Activated naive CD8-positive, alpha-beta T cell treated with anti-CD3 and anti-CD28 coated beads, Interleukin-2, amount 10 ng/mL, durations not matched to agents 7 days and 5 days (primary cell): Measurements from ENCODE around the gene SIK2. TPM values are rescaled to one million over a fixed set of nuclear protein-coding genes. Genes with fewer than 3 reads are reported as not detected.
"Not testable (repeated sequence)": the region's sequence is repeated elsewhere in the genome, so short reads cannot be mapped to it uniquely, and the experiment has no call there.

Source experiments
- ATAC-seq: fragments of 150-1000 bp; cut with Tn5 transposase; one replicate; pipeline ENCODE4 v1.10.0; 2021; ENCODE audit warnings: low read depth, moderate library complexity
- POLR2A ChIA-PET: fragments of 350-600 bp; sonication (Branson Sonifier 250); formaldehyde crosslinking; loops from one replicate; lab custom pipeline; 2021; ENCODE audit warnings: antibody characterized with exemption; lab: Charles Lee
- DNase-seq: peaks from one replicate; pipeline ENCODE4 v3.0.0; 2021
- H3K27ac Mint-ChIP-seq: one replicate; pipeline ENCODE4 v1.8.0; 2022; ENCODE audit warnings: mild to moderate bottlenecking, mixed read lengths
- H3K27me3 Mint-ChIP-seq: one replicate; pipeline ENCODE4 v1.8.0; 2022; ENCODE audit warnings: mild to moderate bottlenecking, moderate library complexity, mixed read lengths
- H3K36me3 Mint-ChIP-seq: one replicate; pipeline ENCODE4 v1.8.0; 2021; ENCODE audit warnings: mild to moderate bottlenecking, mixed read lengths
- H3K4me1 Mint-ChIP-seq: one replicate; pipeline ENCODE4 v1.8.0; 2021; ENCODE audit warnings: mixed read lengths
- H3K4me3 Mint-ChIP-seq: one replicate; pipeline ENCODE4 v1.8.0; 2022; ENCODE audit warnings: mild to moderate bottlenecking, moderate library complexity, mixed read lengths
- H3K9me3 Mint-ChIP-seq: one replicate; pipeline ENCODE4 v1.8.0; 2021; ENCODE audit warnings: mixed read lengths
- total RNA-seq, 2 experiments: library from RNA; stranded (reverse); gene quantifications; one replicate each; pipeline ENCODE4 v1.2.3, GENCODE V29; 2021

SIK2 gene
- total RNA-seq, 2 experiments from 2014 or later = 10.2 to 12.9 TPM

- Mint-ChIP-seq H3K27me3 (no peaks in the 10 kb centered on the region), H3K4me3 (no peak overlapping the region), H3K9me3 (no peaks in the 10 kb centered on the region), H3K4me1 (no peaks in the 10 kb centered on the region), H3K27ac (no peak overlapping the region), H3K36me3 (peaks cover 10% of the 10 kb centered on the region)
- ATAC-seq (no peak), DNase-seq (no peak)
- POLR2A ChIA-PET = no interaction called here
Observed at GRCh38 chr11:111707691-111708067, 105.4 kb downstream of the SIK2 start.

- Mint-ChIP-seq H3K9me3 (no peaks in the 10 kb centered on the region), H3K27me3 (no peaks in the 10 kb centered on the region), H3K4me1 (no peaks in the 10 kb centered on the region), H3K36me3 (peaks cover 13% of the 10 kb centered on the region), H3K27ac (no peak overlapping the region), H3K4me3 (no peak overlapping the region)
- DNase-seq = no peak
- POLR2A ChIA-PET = no interaction called here
- no peak for ATAC-seq
Observed at GRCh38 chr11:111714522-111714921, 112.3 kb downstream of the SIK2 start.

- Mint-ChIP-seq H3K4me1 (no peaks in the 10 kb centered on the region), H3K27me3 (no peaks in the 10 kb centered on the region), H3K27ac (no peak overlapping the region), H3K36me3 (peaks cover 13% of the 10 kb centered on the region), H3K4me3 (no peak overlapping the region), H3K9me3 (no peaks in the 10 kb centered on the region)
- POLR2A ChIA-PET = interaction anchor here (0.6 kb wide), 1 partner anchor 194 kb away, joined by 7 read pairs; no protein-coding TSS in a partner anchor
- DNase-seq (no peak), ATAC-seq (no peak)
Observed at GRCh38 chr11:111715142-111715816, 113.0 kb downstream of the SIK2 start.

- not testable (repeated sequence) for DNase-seq, ATAC-seq, H3K4me3 Mint-ChIP-seq, H3K27ac Mint-ChIP-seq, H3K4me1 Mint-ChIP-seq, H3K27me3 Mint-ChIP-seq, H3K9me3 Mint-ChIP-seq
- POLR2A ChIA-PET = interaction anchor here (0.6 kb wide), 1 partner anchor 98 kb away, joined by 4 read pairs; no protein-coding TSS in a partner anchor
- H3K36me3 Mint-ChIP-seq = peaks cover 19% of the 10 kb centered on the region
Observed at GRCh38 chr11:111717660-111718059, 115.4 kb downstream of the SIK2 start.

GRCh38 chr11:111718436-111718835, 116.2 kb downstream of the SIK2 start:
- POLR2A ChIA-PET = no interaction called here
- Mint-ChIP-seq H3K9me3 (no peaks in the 10 kb centered on the region), H3K36me3 (peaks cover 23% of the 10 kb centered on the region), H3K4me1 (no peaks in the 10 kb centered on the region), H3K27ac (no peak overlapping the region), H3K4me3 (no peak overlapping the region), H3K27me3 (no peaks in the 10 kb centered on the region)
- DNase-seq (no peak), ATAC-seq (no peak)

GRCh38 chr11:111718859-111719258, 116.6 kb downstream of the SIK2 start:
- ATAC-seq (no peak), DNase-seq (no peak)
- peaks cover 23% of the 10 kb centered on the region for H3K36me3 Mint-ChIP-seq
- no peaks in the 10 kb centered on the region for H3K9me3 Mint-ChIP-seq
- no peaks in the 10 kb centered on the region for H3K27me3 Mint-ChIP-seq
- POLR2A ChIA-PET = no interaction called here
- H3K4me1 Mint-ChIP-seq = no peaks in the 10 kb centered on the region
- no peak overlapping the region for H3K4me3 Mint-ChIP-seq
- no peak overlapping the region for H3K27ac Mint-ChIP-seq

GRCh38 chr11:111719379-111719778, 117.1 kb downstream of the SIK2 start:
- H3K36me3 Mint-ChIP-seq = peaks cover 18% of the 10 kb centered on the region
- no peaks in the 10 kb centered on the region for H3K27me3 Mint-ChIP-seq
- H3K9me3 Mint-ChIP-seq = no peaks in the 10 kb centered on the region
- H3K4me1 Mint-ChIP-seq = no peaks in the 10 kb centered on the region
- no peak for ATAC-seq
- no peak for DNase-seq
- POLR2A ChIA-PET = no interaction called here
- H3K4me3 Mint-ChIP-seq = no peak overlapping the region
- no peak overlapping the region for H3K27ac Mint-ChIP-seq

GRCh38 chr11:111720801-111721494, 118.7 kb downstream of the SIK2 start:
- H3K36me3 Mint-ChIP-seq = peaks cover 17% of the 10 kb centered on the region

GRCh38 chr11:111722501-111722900, 120.3 kb downstream of the SIK2 start:
- Mint-ChIP-seq H3K36me3 (peaks cover 14% of the 10 kb centered on the region), H3K27ac (no peak overlapping the region), H3K9me3 (no peaks in the 10 kb centered on the region), H3K27me3 (no peaks in the 10 kb centered on the region), H3K4me3 (no peak overlapping the region), H3K4me1 (no peaks in the 10 kb centered on the region)
- POLR2A ChIA-PET = no interaction called here
- DNase-seq (no peak), ATAC-seq (no peak)

More at GRCh38 chr11:111720801-111721494, 118.7 kb downstream of the SIK2 start:
- Mint-ChIP-seq H3K4me3 (no peak overlapping the region), H3K27ac (no peak overlapping the region), H3K4me1 (no peaks in the 10 kb centered on the region), H3K9me3 (no peaks in the 10 kb centered on the region), H3K27me3 (no peaks in the 10 kb centered on the region)
- DNase-seq (no peak), ATAC-seq (no peak)
- POLR2A ChIA-PET = no interaction called here

- POLR2A ChIA-PET = no interaction called here
- no peak for ATAC-seq
- Mint-ChIP-seq H3K27me3 (no peaks in the 10 kb centered on the region), H3K36me3 (peaks cover 12% of the 10 kb centered on the region), H3K4me1 (no peaks in the 10 kb centered on the region), H3K27ac (no peak overlapping the region), H3K9me3 (no peaks in the 10 kb centered on the region), H3K4me3 (no peak overlapping the region)
- no peak for DNase-seq
Observed at GRCh38 chr11:111723595-111723994, 121.3 kb downstream of the SIK2 start.

GRCh38 chr11:111724615-111725129, 122.4 kb downstream of the SIK2 start:
- H3K9me3 Mint-ChIP-seq = no peaks in the 10 kb centered on the region
- H3K27me3 Mint-ChIP-seq = no peaks in the 10 kb centered on the region
- ATAC-seq (no peak), DNase-seq (no peak)
- peaks cover 15% of the 10 kb centered on the region for H3K36me3 Mint-ChIP-seq
- POLR2A ChIA-PET = no interaction called here
- no peaks in the 10 kb centered on the region for H3K4me1 Mint-ChIP-seq
- no peak overlapping the region for H3K4me3 Mint-ChIP-seq
- no peak overlapping the region for H3K27ac Mint-ChIP-seq

GRCh38 chr11:111725621-111726020, 123.4 kb downstream of the SIK2 start:
- Mint-ChIP-seq H3K27ac (no peak overlapping the region), H3K36me3 (peaks cover 15% of the 10 kb centered on the region), H3K27me3 (no peaks in the 10 kb centered on the region), H3K4me3 (no peak overlapping the region), H3K9me3 (no peaks in the 10 kb centered on the region), H3K4me1 (no peaks in the 10 kb centered on the region)
- POLR2A ChIA-PET = no interaction called here
- DNase-seq (no peak), ATAC-seq (no peak)

GRCh38 chr11:111726301-111726713, 124.1 kb downstream of the SIK2 start:
- H3K4me1 Mint-ChIP-seq = no peaks in the 10 kb centered on the region
- no peak overlapping the region for H3K27ac Mint-ChIP-seq
- peaks cover 12% of the 10 kb centered on the region for H3K36me3 Mint-ChIP-seq
- ATAC-seq = no peak
- POLR2A ChIA-PET = no interaction called here
- no peak overlapping the region for H3K4me3 Mint-ChIP-seq
- no peak for DNase-seq
- H3K27me3 Mint-ChIP-seq = no peaks in the 10 kb centered on the region
- no peaks in the 10 kb centered on the region for H3K9me3 Mint-ChIP-seq

GRCh38 chr11:111727431-111727830, 125.2 kb downstream of the SIK2 start:
- H3K9me3 Mint-ChIP-seq = no peaks in the 10 kb centered on the region
- H3K27ac Mint-ChIP-seq = no peak overlapping the region
- no peak for ATAC-seq
- POLR2A ChIA-PET = no interaction called here
- no peaks in the 10 kb centered on the region for H3K27me3 Mint-ChIP-seq
- no peak for DNase-seq
- H3K36me3 Mint-ChIP-seq = peaks cover 10% of the 10 kb centered on the region
- no peak overlapping the region for H3K4me3 Mint-ChIP-seq
- no peaks in the 10 kb centered on the region for H3K4me1 Mint-ChIP-seq
